GM19035 (cell line): ENCODE data around the gene CCDC33.

Experiments
- ATAC-seq: cut with Tn5 transposase; IDR thresholded peaks from one replicate; pipeline ENCODE4 v1.9.1; 2021; ENCODE audit not compliant: unreplicated experiment

CCDC33 gene

DNA sequence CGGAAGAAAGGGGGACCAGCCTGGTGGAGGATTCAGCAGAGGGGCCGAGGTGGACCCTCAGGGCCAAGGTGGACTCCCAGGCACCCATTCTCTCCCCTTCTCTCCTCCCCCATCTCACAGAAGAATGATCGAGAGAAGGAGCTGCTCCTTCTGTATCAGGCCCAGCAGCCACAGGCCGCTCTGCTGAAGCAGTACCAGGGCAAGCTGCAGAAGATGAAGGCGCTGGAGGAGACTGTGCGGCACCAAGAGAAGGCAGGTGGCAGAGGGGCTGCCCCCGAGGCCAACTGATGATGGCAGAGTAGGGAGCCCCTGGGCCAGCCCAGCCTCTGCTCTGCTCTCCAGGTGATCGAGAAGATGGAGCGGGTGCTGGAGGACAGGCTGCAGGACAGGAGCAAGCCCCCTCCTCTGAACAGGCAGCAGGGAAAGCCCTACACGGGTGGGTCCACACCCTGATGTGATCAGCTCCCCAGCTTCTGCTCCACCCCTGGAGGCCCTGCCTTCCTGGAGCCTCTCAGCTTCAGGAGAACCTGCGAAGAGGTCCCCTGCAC, 94.8 kb downstream of the CCDC33 start:
- ATAC-seq, result no peak

GRCh38 chr15:74332011-74332410, 95.9 kb downstream of the CCDC33 start:
- no peak for ATAC-seq

- ATAC-seq, result no peak
These were observed 96.5 kb downstream of the CCDC33 start for GRCh38 chr15:74332611-74333010.

DNA sequence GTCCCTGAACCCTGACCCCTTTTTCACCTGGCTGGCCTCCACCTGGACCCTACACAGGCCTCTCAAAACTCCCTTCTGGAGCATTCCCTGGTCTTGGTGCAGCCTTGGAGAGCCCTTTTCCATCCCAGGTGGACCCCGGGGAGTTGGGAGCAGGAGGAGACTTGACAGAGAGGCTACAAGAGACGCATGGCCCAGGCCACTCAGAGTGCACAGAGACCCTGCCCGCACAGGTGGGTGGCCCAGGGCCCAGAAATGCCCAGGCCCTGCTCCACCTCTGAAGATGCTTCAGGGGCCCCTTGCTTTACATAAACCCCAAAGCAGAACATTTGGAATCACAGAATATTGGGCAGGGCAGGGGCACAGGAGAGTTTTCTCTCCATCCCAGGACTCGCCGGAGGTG, 97.0 kb downstream of the CCDC33 start:
- no peak for ATAC-seq

- no peak for ATAC-seq
These were observed 97.5 kb downstream of the CCDC33 start for GRCh38 chr15:74333662-74334061.

DNA sequence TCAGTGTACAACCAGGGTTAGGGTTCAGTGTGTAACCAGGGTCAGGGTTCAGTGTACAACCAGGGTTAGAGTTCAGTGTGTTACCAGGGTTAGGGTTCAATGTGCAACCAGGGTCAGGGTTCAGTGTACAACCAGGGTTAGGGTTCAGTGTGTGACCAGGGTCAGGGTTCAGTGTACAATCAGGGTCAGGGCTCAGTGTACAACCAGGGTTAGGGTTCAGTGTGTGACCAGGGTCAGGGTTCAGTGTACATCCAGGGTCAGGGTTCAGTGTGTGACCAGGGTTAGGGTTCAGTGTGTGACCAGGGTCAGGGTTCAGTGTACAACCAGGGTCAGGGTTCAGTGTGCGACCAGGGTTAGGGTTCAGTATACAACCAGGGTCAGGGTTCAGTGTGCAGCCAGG, 98.0 kb downstream of the CCDC33 start:
- no peak for ATAC-seq

- no peak for ATAC-seq
These were observed 99.3 kb downstream of the CCDC33 start for GRCh38 chr15:74335396-74335795.

DNA sequence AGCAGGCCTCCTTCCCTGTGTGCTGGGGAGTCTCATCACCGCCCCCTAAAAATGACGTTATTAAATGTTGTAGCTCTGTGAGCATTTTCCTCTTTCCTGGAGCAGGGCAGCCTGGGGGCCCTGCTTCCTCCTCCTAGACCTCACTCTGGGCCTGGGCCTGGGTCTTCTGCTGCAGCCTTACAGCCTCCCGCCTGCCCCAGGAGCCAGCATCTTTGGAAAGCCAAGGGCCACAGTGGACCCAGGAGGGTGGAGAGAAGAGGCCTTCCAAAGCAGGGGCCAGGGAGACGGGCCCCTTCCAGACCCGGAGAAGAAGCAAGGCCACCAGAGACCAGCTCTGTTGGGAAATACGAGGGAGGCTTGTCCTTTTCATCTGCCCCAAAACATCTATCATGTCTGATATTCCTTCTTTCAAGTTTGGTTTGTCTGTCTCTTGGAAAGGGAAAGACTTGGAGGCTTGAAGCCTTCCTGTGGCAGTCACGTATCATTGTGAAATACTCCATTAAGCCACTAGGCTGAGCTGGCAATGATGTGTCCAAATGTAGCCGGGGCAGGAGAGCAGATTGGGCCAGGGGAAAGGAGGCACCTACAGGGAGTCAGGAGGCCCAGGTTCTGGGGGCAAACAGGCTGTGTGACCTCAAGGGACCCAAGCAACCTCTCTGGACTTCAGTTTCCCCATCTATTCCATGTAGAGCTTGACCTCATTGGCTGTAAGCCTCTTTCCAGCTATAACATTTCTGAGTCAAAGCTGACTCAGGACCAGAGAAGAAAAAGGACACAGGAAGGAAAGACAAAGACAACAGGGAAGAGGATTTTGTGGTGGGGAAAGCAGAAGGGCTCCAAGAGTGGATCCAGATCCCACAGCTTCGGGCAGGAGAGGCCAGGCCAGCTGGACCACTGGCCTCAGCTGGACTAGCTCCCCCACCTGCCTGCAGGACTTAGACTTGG, 100.2 kb downstream of the CCDC33 start:
- ATAC-seq, result no peak

GRCh38 chr15:74337146-74337545, 101.0 kb downstream of the CCDC33 start:
- ATAC-seq, result no peak

GRCh38 chr15:74337607-74338211, 101.6 kb downstream of the CCDC33 start:
- ATAC-seq, result no peak

DNA sequence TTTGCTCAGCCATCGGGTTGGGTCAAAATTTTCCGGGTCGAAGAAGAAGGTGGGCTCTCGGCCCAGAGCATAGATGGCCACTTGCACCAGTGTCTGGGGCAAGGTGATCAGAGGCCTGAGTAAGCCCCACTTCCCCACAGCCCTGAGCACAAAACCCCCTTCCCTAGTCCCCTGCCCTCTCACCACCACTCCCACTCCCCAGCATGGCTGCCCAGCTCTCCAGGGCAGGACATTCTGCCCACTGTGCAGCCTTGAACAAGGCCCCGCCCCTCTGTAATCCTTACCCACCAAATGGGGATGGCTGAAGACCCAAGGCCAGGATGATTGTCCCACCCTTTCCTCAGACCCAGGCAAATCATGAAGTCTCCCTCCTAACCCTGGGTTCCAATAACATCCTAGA, 102.5 kb downstream of the CCDC33 start:
- ATAC-seq, result no peak

GRCh38 chr15:74339371-74339770, 103.2 kb downstream of the CCDC33 start:
- no peak for ATAC-seq

GRCh38 chr15:74340150-74340549, 104.0 kb downstream of the CCDC33 start:
- no peak for ATAC-seq

GRCh38 chr15:74343127-74343796, 107.1 kb downstream of the CCDC33 start:
- no peak for ATAC-seq

- ATAC-seq, result no peak
These were observed 107.6 kb downstream of the CCDC33 start for GRCh38 chr15:74343797-74344127.

DNA sequence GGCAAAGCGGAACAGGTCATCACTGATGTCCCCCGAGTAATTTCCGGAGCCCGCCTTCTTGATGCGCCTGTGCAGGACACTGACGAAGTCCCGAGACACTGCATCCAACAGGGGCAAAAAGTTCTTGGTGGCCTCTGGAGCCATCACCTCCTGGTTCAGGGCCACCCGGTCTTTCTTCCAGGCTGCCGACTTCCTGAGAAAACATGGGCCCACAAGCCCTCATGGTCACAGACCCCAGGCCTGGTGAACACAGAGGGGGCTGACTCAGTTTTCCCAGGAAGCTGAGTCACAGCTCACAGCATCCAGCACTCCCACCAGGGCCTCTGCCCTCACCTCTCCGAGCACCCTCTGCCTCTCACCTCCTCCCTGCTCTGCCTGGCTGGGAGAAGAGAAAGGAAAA, 108.9 kb downstream of the CCDC33 start:
- no peak for ATAC-seq

DNA sequence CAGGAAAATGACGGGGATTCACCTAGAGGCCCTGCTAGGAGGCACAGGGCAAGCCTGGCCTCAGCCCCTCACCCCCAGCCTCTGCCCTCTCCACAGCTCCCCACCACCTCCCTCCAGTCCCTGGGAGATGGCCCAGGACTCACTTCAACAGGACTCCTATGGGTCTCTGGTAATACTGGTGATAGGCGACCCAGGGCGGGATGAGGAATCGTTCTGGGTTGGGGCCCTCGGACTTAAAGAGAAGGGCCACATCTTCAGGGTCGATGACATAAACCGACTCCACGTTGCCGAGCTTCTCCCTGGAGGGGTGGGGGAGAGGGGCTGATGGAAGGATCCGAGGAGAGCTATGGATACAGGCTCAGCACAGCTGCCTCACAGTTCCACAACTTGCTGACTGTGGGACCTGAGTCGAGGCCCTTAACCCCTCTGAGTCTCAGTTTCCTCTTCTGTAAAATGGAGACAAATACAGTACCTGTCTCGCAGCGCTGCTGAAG, 111.7 kb downstream of the CCDC33 start:
- no peak for ATAC-seq

DNA sequence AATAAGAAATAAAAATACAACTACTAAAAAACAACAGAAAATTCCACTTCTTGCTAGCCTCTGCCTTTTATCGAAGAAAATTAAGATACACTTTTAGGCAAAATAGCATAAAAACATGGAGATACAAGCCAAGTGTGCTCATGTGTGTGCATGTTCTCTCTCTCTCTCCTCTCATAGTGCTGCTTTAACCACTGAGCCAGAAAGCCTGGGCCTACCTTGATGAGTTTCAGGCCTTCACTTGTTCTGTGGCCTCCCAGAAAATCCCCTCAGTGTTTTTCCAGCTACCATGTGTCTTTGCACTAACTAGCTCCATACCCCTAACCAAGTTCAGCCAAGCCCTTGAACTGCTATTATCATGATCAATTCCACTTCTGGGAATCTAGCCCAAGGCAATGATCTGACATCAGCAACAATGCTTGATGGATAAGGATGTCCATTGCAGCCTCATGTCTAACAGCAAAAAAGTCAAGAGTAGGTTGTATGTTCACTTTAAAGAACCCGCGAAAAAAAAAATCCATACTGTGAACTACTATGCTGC, 113.2 kb downstream of the CCDC33 start:
- ATAC-seq, result no peak

DNA sequence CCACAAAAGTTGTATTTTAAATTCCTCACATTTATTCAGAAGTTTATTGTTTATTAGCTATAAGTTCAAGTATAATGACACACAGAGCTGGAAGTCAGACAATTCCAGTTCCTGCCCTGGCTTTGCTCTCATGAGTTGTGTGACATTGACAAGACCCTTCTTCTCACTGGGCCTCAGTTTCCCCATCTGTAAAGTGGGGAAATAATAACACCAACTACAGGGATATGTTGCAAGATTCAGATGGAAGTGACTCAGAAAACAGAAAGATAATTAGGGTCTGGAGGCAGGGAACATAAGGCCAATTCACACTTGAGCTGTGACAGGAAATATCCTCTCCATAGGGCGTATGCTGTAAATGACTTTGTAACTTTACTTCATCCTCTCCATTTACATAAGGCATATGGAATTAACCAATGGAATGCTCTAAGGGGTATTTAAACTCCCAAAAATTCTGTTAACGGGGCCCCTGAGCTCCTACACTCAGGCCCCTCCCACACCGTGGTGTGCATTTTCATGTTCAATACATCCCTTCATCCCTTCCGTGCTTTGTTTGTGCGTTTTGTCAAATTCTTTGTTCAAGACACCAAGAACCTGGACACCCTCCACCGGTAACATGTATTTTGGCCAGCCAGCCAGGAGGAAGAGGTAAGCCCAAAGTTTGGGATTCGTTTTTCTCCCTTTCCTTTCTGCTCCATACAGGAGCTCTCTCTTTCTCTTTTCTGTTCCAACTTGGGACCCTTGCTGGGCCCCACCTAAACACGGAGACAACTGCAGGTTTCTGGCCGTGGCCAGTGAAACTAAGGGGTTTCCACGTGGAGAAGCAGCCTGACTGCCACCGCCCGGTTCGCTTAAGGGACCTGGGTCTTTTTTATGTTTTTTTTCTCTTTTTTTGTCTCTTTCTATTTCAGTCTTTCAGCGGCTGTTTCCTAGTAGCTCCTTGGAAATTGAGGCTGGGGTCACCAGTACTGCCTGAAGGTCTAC, 114.5 kb downstream of the CCDC33 start:
- ATAC-seq, result no peak

- no peak for ATAC-seq
These were observed 115.5 kb downstream of the CCDC33 start for GRCh38 chr15:74351670-74352069.
